K562 (cell line): ENCODE data around the gene HSD11B1L. TPM values are rescaled to one million over a fixed set of nuclear protein-coding genes. Genes with fewer than 3 reads are reported as not detected.

Experiments
- ATF7 ChIP-seq: fragments of 450-650 bp; IDR thresholded peaks from 2 replicates; pipeline ENCODE4 v1.7.1; 2014; ENCODE audit warnings: mild to moderate bottlenecking, moderate library complexity
- BCL6 ChIP-seq: fragments of 250-450 bp; sonication (Bioruptor Pico); IDR thresholded peaks from 2 replicates; pipeline ENCODE4 v1.4.0; 2020
- ETV6 ChIP-seq, 3 experiments: fragments of 150-350 bp in 1 of 3; sonication (generic) in 1 of 3; formaldehyde crosslinking in 1 of 3; IDR thresholded peaks; 2 replicates each; pipeline versions ENCODE4 v1.6.1 to v1.8.0; 2014 to 2022; ENCODE audit warnings: borderline replicate concordance in 2 of 3, low read depth in 2 of 3, antibody characterized with exemption in 1 of 3, low read length in 1 of 3, mild to moderate bottlenecking in 1 of 3, missing genetic modification reagents in 1 of 3
- L3MBTL2 ChIP-seq: fragments of 450-650 bp; IDR thresholded peaks from 2 replicates; pipeline ENCODE4 v1.6.1; 2016; ENCODE audit warnings: mild to moderate bottlenecking, moderate library complexity
- MEIS2 ChIP-seq: fragments of 450-650 bp; IDR thresholded peaks from 2 replicates; pipeline ENCODE4 v1.6.1; 2014; ENCODE audit warnings: mild to moderate bottlenecking; ENCODE audit not compliant: partially characterized antibody
- PHF21A ChIP-seq: fragments of 450-650 bp; IDR thresholded peaks from 2 replicates; pipeline ENCODE4 v1.6.1; 2017; ENCODE audit warnings: low read depth, borderline replicate concordance
- POU5F1 ChIP-seq: fragments of 150-350 bp; IDR thresholded peaks from 2 replicates; pipeline ENCODE4 v1.6.1; 2014; ENCODE audit warnings: borderline replicate concordance, low read length, low read depth, mild to moderate bottlenecking; ENCODE audit not compliant: partially characterized antibody
- PRDM10 ChIP-seq: fragments of 450-650 bp; IDR thresholded peaks from 2 replicates; pipeline ENCODE4 v1.6.1; 2018; ENCODE audit not compliant: partially characterized antibody
- SMARCB1 ChIP-seq: IDR thresholded peaks from 2 replicates; pipeline ENCODE4 v1.6.1; 2011; ENCODE audit warnings: improper control_type of control experiment, low read depth; ENCODE audit not compliant: insufficient read length
- ZBTB40 ChIP-seq, 2 experiments: fragments of 450-650 bp in 1 of 2; sonication (generic) in 1 of 2; formaldehyde crosslinking in 1 of 2; IDR thresholded peaks; 2 replicates each; pipeline versions ENCODE4 v1.7.1 to v1.9.0; 2016 to 2022; ENCODE audit warnings: inconsistent platforms in 1 of 2, mild to moderate bottlenecking in 1 of 2, missing genetic modification reagents in 1 of 2
- ZNF436 ChIP-seq: fragments of 250-450, 450-650 bp; sonication (Bioruptor Pico); formaldehyde crosslinking; IDR thresholded peaks from 2 replicates; pipeline ENCODE4 v1.7.0; 2020; ENCODE audit warnings: mild to moderate bottlenecking
- ZNF445 ChIP-seq: fragments of 250-450 bp; sonication (Bioruptor Pico); IDR thresholded peaks from 2 replicates; pipeline ENCODE4 v1.4.0; 2020; ENCODE audit warnings: low read depth, mild to moderate bottlenecking, moderate library complexity
- ZNF583 ChIP-seq: fragments of 250-450 bp; sonication (Bioruptor Pico); IDR thresholded peaks from 2 replicates; pipeline ENCODE4 v1.4.0; 2020
- ZNF780A ChIP-seq: fragments of 250-450 bp; sonication (Bioruptor Pico); IDR thresholded peaks from 2 replicates; pipeline ENCODE4 v1.5.0; 2021; ENCODE audit warnings: mild to moderate bottlenecking
- polyA plus RNA-seq, 8 experiments: library from polyadenylated mRNA; depleted of rRNA in 4 of 8; stranded (reverse) in 5 of 8; unstranded in 3 of 8; fragments of >200 nt; fragmentation: Nextera tagmentation in 2 of 8; fragmentation: Illumina TruSeq in 1 of 8; extraction: Ambion mirVana in 2 of 8; extraction: Trizol in 1 of 8; gene quantifications; 2 replicates each; pipeline versions ENCODE4 v1.2.1 to v1.2.3, GENCODE V29; 2011 to 2014; ENCODE audit warnings: inconsistent platforms in 1 of 8, missing spikeins in 1 of 8
- total RNA-seq, 7 experiments: library from RNA; depleted of rRNA in 6 of 7; stranded (reverse); fragments of >200 nt in 6 of 7; fragmentation: Illumina TruSeq in 2 of 7; extraction: Trizol in 2 of 7; gene quantifications; 2 replicates each; pipeline versions ENCODE4 v1.2.1 to v1.2.3, GENCODE V29; 2011 to 2021; ENCODE audit warnings: low replicate concordance in 1 of 7

The HSD11B1L gene
- total and polyA plus RNA-seq, 9 of the 15 experiments (the other 6 are each of a cell fraction or from before 2014, with no cell fraction given): 0.31 to 7.7 (median 2.3) TPM

GRCh38 chr19:5690125-5690954 lies 9.5 kb downstream of the HSD11B1L start, which contains the start of gene RPL36 (continued):
- no peak for TF ChIP-seq ETV6 (IDR thresholded peaks at IDR 0.05; ENCODE audit: borderline replicate concordance in 1 of 2, low read depth in 2 of 2, low read length in 1 of 2)
- no peak for TF ChIP-seq ETV6 (CRISPR knock-in tag; IDR thresholded peaks at IDR 0.05; ENCODE audit: borderline replicate concordance)
- TF ChIP-seq ZNF445 (CRISPR knock-in tag): no peak
- TF ChIP-seq POU5F1: peak; percentile 73
- TF ChIP-seq PRDM10: no peak
- TF ChIP-seq ZNF436 (CRISPR knock-in tag): no peak
- TF ChIP-seq SMARCB1: no peak
- peak; percentile 76 for TF ChIP-seq L3MBTL2
- TF ChIP-seq ZBTB40 (IDR thresholded peaks at IDR 0.05): peak; percentile 43; the same call in 1 of the 2 replicates
- TF ChIP-seq ZBTB40 (CRISPR knock-in tag; IDR thresholded peaks at IDR 0.05): no peak
- TF ChIP-seq PHF21A: 0 out of 2 replicates have a peak, but pooled peaks have one; percentile 35
- peak; percentile 87 for TF ChIP-seq ATF7
- TF ChIP-seq BCL6 (CRISPR knock-in tag): no peak
- TF ChIP-seq MEIS2: peak; percentile 99
- peak; percentile 59; the same call in 1 of the 2 replicates for TF ChIP-seq ZNF583 (CRISPR knock-in tag)
- TF ChIP-seq ZNF780A (CRISPR knock-in tag): no peak
